ENCODE results near the gene TRIM66.

TRIM66 gene

DNA sequence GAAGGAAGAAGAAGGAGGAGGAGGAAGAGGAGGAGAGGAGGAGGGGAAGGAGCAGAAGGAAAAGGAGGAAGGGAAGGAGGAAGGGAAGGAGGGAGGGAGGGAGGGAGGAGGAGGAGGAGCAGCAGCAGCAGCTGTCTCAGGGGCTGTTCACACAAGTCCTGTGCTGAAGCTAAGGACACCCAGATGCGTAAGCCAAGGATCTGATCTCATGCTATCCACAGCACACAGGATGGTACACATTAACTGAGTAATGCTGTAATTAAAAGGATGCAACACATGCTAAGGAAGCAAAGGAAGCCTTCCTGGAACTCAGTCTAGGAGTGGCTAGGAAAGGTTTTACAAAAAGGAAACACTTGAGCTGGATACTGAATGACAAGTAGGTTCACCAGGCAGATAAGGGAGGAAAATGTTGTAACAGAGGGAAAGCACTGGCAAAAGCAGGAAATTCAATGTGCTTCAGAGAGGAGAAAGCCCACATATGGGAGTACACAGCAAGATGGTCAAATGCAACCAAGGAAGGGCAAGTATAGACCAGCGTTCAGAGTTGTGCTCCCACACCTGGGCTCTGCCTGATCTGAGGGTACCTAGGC, 32.0 kb downstream of the TRIM66 start:
- no peak for DNase-seq (ENCODE audit: low spot score)
- TF ChIP-seq, protein P1, sequence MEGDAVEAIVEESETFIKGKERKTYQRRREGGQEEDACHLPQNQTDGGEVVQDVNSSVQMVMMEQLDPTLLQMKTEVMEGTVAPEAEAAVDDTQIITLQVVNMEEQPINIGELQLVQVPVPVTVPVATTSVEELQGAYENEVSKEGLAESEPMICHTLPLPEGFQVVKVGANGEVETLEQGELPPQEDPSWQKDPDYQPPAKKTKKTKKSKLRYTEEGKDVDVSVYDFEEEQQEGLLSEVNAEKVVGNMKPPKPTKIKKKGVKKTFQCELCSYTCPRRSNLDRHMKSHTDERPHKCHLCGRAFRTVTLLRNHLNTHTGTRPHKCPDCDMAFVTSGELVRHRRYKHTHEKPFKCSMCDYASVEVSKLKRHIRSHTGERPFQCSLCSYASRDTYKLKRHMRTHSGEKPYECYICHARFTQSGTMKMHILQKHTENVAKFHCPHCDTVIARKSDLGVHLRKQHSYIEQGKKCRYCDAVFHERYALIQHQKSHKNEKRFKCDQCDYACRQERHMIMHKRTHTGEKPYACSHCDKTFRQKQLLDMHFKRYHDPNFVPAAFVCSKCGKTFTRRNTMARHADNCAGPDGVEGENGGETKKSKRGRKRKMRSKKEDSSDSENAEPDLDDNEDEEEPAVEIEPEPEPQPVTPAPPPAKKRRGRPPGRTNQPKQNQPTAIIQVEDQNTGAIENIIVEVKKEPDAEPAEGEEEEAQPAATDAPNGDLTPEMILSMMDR (IDR thresholded peaks at IDR 0.05; ENCODE audit: borderline replicate concordance, control extremely low read depth, extremely low read depth, insufficient read depth, missing control alignments), result no peak
- in situ Hi-C loops (cut with MboI; ENCODE audit: low sequenced_read_pairs, unreplicated experiment), result no loop called here

DNA sequence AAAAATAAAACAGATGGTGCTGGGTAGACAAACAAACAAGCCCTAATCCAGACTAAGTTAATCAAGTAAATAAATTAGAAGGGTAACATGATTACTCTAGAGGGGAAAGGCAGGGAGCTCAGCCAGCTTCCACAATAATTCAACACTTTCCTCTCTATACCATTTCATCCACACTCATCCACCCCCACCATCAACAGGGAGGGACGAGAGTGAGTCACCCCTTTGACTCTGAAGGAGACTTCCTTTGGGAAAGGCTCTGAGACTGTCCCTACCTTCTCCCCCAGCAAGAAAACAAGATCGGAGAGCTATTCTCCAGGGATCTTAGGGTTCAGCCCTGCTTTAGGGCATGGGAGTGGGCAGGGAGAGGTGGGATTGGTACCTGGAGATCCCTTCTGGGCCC, 33.1 kb downstream of the TRIM66 start:
- in situ Hi-C loops (cut with MboI; ENCODE audit: low sequenced_read_pairs, unreplicated experiment), result no loop called here
- DNase-seq (ENCODE audit: low spot score), result no peak
- TF ChIP-seq, protein P1 (IDR thresholded peaks at IDR 0.05; ENCODE audit: borderline replicate concordance, control extremely low read depth, extremely low read depth, insufficient read depth, missing control alignments), result no peak

DNA sequence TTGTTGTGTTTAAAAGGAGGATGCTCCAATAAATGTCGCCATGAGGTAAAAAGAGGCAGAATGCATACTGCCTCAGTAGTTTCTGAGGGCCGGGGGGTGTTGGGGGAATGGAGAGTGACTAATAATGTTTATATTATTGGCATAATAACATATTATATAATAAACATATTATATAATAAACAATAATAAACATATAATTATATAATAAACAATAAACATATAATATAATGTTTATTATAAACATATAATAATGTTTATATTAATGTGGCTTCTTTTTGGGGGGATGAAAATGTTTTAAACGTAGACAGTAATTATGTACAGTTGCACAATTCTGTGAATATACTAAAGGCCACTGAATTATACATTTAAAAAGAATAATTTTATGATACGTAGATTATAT, 35.6 kb downstream of the TRIM66 start:
- TF ChIP-seq, protein P1 (IDR thresholded peaks at IDR 0.05; ENCODE audit: borderline replicate concordance, control extremely low read depth, extremely low read depth, insufficient read depth, missing control alignments), result no peak
- DNase-seq (ENCODE audit: low spot score), result no peak
- in situ Hi-C loops (cut with MboI; ENCODE audit: low sequenced_read_pairs, unreplicated experiment), result no loop called here

DNA sequence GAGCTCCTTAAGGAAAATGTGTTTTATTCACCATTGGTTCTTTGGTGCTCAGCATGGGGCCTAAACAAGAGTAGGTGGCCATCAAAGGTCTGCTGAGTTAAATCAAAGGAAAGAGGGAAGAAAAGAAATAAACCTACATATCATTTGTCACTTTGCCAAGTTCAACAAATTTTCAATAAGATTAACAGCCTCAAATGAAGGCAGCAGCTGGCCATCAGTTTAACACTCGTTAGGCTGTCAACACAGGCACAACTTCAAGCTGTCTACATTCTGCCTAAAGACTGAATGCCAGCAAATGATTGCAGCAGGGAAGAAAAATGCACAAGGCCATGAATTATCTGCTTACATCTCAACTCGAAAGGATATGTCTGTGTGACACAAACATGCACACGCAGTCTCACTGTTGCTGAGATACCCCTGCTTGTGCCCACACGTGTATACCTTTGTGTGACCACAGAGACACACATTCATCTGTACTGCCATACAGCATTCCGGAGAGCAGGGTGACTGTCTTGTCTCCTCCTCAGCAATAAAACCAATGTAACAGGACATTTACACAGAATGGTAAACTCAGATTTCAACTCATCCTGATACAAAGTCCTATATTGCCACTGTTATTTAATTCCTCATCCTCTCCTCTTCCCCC, 40.1 kb downstream of the TRIM66 start:
- in situ Hi-C loops (cut with MboI; ENCODE audit: low sequenced_read_pairs, unreplicated experiment), result no loop called here
- TF ChIP-seq, protein P1 (IDR thresholded peaks at IDR 0.05; ENCODE audit: borderline replicate concordance, control extremely low read depth, extremely low read depth, insufficient read depth, missing control alignments), result no peak
- no peak for DNase-seq (ENCODE audit: low spot score)

DNA sequence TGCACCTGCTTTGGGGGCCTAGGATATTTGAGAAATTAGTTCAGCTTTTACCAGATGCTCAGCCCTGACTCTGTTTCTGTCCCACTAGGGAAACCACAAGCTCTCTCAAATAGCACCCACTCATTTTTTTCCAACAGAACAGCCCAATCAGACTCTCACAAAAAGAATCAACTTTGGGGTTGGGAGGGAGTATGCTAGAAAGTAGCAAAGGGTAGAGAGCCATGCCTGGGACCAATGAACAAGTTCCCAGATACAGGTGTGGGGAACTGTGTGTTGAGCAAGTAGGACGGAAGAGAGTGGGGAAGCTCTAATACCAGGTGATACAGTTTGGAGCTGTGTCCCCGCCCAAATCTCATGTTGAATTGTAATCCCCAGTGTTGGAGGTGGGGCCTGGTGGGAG, 41.1 kb downstream of the TRIM66 start:
- TF ChIP-seq, protein P1 (IDR thresholded peaks at IDR 0.05; ENCODE audit: borderline replicate concordance, control extremely low read depth, extremely low read depth, insufficient read depth, missing control alignments), result no peak
- in situ Hi-C loops (cut with MboI; ENCODE audit: low sequenced_read_pairs, unreplicated experiment), result no loop called here

DNA sequence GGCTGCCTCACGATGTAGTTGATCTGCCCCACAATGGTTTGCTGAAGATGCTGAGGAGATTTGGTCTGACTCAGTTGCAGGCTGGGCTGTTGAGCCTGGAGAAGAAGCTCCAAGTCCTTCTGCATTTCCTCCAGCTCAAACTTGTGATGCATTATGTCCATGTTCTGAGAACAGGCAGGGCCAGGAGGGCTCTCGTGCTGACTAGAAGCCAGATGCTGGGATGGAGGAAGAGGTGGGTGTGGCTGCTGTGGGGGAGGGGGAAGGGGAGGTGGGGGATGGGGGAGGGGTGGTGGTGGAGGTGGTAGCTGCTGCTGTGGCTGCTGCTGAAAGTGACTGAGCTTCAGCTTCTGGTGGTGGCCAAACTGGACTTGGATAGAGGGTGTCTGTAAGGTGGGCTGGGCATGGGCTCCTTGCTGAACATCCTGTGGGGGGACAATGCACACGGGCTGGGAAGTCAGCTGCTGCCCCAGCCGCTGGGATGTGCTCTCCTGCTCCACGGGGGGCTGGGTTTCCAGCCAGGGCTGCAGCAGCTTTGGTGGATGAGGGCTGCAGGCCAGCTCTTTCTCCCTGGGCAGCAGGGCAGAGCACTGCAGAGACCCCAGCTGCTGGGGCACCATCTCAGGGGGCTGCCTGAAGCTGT, 42.1 kb downstream of the TRIM66 start:
- no peak for DNase-seq (ENCODE audit: low spot score)
- TF ChIP-seq, protein P1 (IDR thresholded peaks at IDR 0.05; ENCODE audit: borderline replicate concordance, control extremely low read depth, extremely low read depth, insufficient read depth, missing control alignments), result no peak
- in situ Hi-C loops (cut with MboI; ENCODE audit: low sequenced_read_pairs, unreplicated experiment), result no loop called here

More for the DNA sequence above, 41.1 kb downstream of the TRIM66 start:
- DNase-seq (ENCODE audit: low spot score), result peak; percentile 24
